GM12878 (cell line): ENCODE measurements around the gene B3GALT5.

Experiments used
- JUND ChIP-seq: IDR thresholded peaks from 2 replicates; pipeline ENCODE4 v1.6.1; 2012; ENCODE audit warnings: low read depth, mild to moderate bottlenecking, low read length, improper control_type of control experiment, moderate library complexity
- NR2C2 ChIP-seq: IDR thresholded peaks from 2 replicates; pipeline ENCODE4 v1.6.1; 2011; ENCODE audit warnings: borderline replicate concordance, low read depth; ENCODE audit not compliant: control insufficient read depth, insufficient read length
- SIN3A ChIP-seq: IDR thresholded peaks from 2 replicates; pipeline ENCODE4 v1.6.1; 2012; ENCODE audit warnings: low read depth, low read length, improper control_type of control experiment
- SUPT20H ChIP-seq: IDR thresholded peaks from 2 replicates; pipeline ENCODE4 v1.6.1; 2011; ENCODE audit warnings: low read depth, mild to moderate bottlenecking, low read length, moderate library complexity, borderline replicate concordance; ENCODE audit not compliant: control insufficient read depth
- TF ChIP-seq, protein P1 (sequence below), 3 experiments: IDR thresholded peaks in 2 of 3; conservative IDR thresholded peaks in 1 of 3; 2 replicates each; pipeline ENCODE4 v1.5.1; 2011; ENCODE audit warnings: low read depth in 3 of 3, low read length in 3 of 3, mild to moderate bottlenecking in 3 of 3, control low read depth in 2 of 3, moderate library complexity in 2 of 3, inconsistent platforms in 1 of 3, mixed read lengths in 1 of 3; ENCODE audit not compliant: control insufficient read depth in 2 of 3, insufficient read depth in 1 of 3; ENCODE audit errors: extremely low read depth in 1 of 3
- TF ChIP-seq, protein P2 (sequence below): IDR thresholded peaks from 2 replicates; pipeline ENCODE4 v1.6.1; 2012; ENCODE audit warnings: low read depth, low read length, improper control_type of control experiment

DNA sequence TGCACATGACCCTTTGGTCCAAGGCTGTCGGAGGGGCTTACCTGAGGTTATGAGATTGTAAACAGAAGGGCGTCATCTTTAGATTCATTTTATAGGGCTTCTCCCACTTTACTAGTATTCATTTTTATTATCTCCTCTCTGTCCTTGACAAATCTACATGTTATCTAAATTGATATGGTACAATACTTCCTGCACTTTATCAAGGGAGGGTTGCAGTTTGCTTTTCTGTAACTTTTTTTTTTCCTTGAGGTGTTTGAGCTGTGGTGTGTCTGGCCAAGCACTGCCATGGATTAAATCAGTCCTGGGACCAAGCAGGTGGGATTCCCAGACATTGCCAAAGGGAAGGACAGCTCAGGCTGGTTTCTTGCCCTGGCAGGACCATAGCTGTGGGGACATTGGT lies 32.0 kb upstream of the B3GALT5 start:
- TF ChIP-seq, protein P1, sequence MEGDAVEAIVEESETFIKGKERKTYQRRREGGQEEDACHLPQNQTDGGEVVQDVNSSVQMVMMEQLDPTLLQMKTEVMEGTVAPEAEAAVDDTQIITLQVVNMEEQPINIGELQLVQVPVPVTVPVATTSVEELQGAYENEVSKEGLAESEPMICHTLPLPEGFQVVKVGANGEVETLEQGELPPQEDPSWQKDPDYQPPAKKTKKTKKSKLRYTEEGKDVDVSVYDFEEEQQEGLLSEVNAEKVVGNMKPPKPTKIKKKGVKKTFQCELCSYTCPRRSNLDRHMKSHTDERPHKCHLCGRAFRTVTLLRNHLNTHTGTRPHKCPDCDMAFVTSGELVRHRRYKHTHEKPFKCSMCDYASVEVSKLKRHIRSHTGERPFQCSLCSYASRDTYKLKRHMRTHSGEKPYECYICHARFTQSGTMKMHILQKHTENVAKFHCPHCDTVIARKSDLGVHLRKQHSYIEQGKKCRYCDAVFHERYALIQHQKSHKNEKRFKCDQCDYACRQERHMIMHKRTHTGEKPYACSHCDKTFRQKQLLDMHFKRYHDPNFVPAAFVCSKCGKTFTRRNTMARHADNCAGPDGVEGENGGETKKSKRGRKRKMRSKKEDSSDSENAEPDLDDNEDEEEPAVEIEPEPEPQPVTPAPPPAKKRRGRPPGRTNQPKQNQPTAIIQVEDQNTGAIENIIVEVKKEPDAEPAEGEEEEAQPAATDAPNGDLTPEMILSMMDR (IDR thresholded peaks at IDR 0.05 in 2 of 3, conservative IDR thresholded peaks at IDR 0.05 in 1 of 3; ENCODE audit: control insufficient read depth in 2 of 3, extremely low read depth in 1 of 3, insufficient read depth in 1 of 3, low read depth in 3 of 3, low read length in 3 of 3): no peak
- no peak for TF ChIP-seq SIN3A
- TF ChIP-seq SUPT20H: no peak
- TF ChIP-seq, protein P2, sequence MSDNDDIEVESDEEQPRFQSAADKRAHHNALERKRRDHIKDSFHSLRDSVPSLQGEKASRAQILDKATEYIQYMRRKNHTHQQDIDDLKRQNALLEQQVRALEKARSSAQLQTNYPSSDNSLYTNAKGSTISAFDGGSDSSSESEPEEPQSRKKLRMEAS: no peak
- no peak for TF ChIP-seq JUND
- TF ChIP-seq NR2C2: no peak
